ENCODE measurements around the gene FAM163B. TPM values are rescaled to one million over a fixed set of nuclear protein-coding genes. Genes with fewer than 3 reads are reported as not detected.
A peak's percentile ranks its signal among the peaks of the same experiment; 100 is the strongest.

Gene FAM163B
- total and polyA plus RNA-seq, 9 of the 15 experiments (the other 6 are each of a cell fraction or from before 2014, with no cell fraction given): not detected

DNA sequence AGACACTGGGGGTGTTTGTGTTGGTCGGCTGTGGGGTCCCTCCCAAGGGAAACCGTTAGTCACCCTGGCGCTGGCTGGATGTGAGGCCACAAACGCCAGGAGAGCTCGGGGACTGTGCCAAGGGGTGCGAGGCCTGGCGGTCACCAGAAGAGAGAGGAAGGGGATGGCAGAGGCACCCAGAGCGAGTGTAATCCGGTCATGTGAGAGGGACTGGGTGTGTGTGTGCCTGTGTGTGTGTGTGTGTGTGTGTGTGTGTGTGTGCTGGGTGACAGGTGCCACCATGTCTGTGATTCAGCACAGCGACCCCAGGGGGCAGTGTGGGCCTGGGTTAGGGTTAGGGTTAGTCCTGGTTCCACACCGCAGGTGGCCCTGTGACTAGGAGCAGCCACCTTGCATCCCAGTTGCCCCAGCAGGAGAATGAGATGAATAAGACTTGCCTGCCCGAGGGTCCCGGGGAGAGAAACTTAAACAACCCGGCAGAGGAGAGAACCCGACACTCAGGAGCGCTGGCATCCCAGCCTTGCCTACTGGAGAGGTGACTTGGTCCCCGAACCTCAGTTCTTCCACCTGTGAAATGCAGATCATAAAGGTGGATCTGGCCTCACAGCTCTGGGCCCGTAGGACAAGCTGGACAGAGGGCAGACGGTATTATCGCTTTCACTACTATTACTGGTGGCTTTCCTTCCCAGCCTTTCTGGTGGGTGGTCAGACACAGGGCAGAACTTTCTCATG, 76.1 kb downstream of the FAM163B start (continued):
- no peak for TF ChIP-seq ZBTB11 (CRISPR knock-in tag; IDR thresholded peaks at IDR 0.05)
- TF ChIP-seq ZNF436 (CRISPR knock-in tag; IDR thresholded peaks at IDR 0.05): no peak
- peak; percentile 85 for TF ChIP-seq REST (IDR thresholded peaks at IDR 0.05; ENCODE audit: borderline replicate concordance)
- no peak for TF ChIP-seq REST (CRISPR knock-in tag; IDR thresholded peaks at IDR 0.05; ENCODE audit: low read depth)
- TF ChIP-seq CCNT2 (IDR thresholded peaks at IDR 0.05; ENCODE audit: borderline replicate concordance, extremely low read depth, insufficient read length, low read depth, low read length): no peak
- TF ChIP-seq KAT2B (IDR thresholded peaks at IDR 0.05; ENCODE audit: low read depth, low read length): no peak
- TF ChIP-seq, protein P1, sequence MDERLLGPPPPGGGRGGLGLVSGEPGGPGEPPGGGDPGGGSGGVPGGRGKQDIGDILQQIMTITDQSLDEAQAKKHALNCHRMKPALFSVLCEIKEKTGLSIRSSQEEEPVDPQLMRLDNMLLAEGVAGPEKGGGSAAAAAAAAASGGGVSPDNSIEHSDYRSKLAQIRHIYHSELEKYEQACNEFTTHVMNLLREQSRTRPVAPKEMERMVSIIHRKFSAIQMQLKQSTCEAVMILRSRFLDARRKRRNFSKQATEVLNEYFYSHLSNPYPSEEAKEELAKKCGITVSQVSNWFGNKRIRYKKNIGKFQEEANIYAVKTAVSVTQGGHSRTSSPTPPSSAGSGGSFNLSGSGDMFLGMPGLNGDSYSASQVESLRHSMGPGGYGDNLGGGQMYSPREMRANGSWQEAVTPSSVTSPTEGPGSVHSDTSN (CRISPR knock-in tag; IDR thresholded peaks at IDR 0.05; ENCODE audit: low read depth): no peak
- TF ChIP-seq, protein P1 (tag; conservative IDR thresholded peaks at IDR 0.05; ENCODE audit: low read depth): peak; percentile 49
- no peak for TF ChIP-seq GATA2 (CRISPR knock-in tag; IDR thresholded peaks at IDR 0.05)
- no peak for TF ChIP-seq BCL6 (CRISPR knock-in tag; IDR thresholded peaks at IDR 0.05)
- TF ChIP-seq ZNF224 (CRISPR knock-in tag; IDR thresholded peaks at IDR 0.05): no peak
- no peak for TF ChIP-seq ZNF444 (CRISPR knock-in tag; IDR thresholded peaks at IDR 0.05)
- TF ChIP-seq IFI16 (CRISPR knock-in tag; IDR thresholded peaks at IDR 0.05): no peak

Measured in K562 (cell line).